ENCODE data around the gene CAP1.
A peak's percentile ranks its signal among the peaks of the same experiment; 100 is the strongest.

Gene CAP1

DNA sequence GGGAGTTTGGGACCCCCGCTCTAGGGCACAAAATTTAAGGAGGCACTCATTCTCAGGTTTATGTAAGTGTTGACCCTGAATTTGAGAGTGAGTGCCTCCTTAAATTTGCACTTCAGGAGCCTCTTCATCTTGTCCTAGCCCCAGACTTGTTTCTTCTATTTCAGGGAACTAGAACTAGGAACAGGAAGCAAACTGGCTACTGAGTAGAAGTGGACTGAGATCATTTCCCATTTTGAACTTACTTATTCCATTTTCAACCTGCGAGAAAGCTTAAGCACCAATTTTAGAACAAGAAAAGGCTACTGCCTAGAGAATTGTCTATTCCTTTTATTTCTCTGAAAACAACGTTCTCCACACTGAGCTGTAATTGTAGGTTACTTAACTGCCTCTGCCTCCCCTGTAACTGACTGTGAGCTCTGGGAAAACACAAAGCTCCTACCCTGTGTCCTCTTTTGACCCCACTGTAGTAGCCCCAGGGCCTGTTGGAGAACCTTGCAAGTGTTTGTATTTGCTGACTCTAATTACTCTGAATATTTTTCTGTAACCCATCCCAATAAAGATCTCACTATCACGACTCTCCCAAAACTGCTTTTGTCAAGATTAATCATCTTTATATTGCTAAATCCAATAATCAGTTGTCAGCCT lies 54.1 kb downstream of the CAP1 start:
- DNase-seq = no peak
- ATAC-seq = no peak
- no peak overlapping the region for H3K4me3 Mint-ChIP-seq

DNA sequence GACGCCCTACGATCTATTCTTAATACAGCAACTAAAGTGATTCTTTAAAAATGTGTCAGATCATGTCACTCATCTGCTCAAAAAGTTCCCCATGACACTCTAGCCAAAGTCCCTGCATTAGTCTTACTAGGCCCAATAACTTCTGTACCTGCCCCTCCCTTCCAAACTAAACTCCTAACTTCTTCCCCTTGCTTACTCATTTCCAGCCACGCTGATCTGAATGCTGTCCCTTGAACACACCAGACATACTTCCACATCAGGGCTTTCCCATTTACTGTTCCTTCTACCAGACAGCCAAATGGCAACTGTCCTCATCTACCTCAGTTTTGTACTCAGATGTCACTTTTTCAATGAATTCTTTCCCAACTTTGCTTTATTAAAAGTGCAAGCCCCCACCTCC lies 55.3 kb downstream of the CAP1 start:
- Mint-ChIP-seq H3K9me3 (no peaks in the 10 kb centered on the region), H3K27me3 (no peaks in the 10 kb centered on the region), H3K4me1 (peaks cover 36% of the 10 kb centered on the region), H3K4me3 (peak overlapping the region; percentile 1 to 98), H3K27ac (peak overlapping the region in 1 of 2 donors; percentile 52)
- DNase-seq (no peak), ATAC-seq (no peak)

More for the DNA sequence above, 54.1 kb downstream of the CAP1 start:
- H3K9me3 Mint-ChIP-seq = no peaks in the 10 kb centered on the region
- H3K4me1 Mint-ChIP-seq = peaks cover 36% of the 10 kb centered on the region
- no peaks in the 10 kb centered on the region for H3K27me3 Mint-ChIP-seq
- no peak overlapping the region for H3K27ac Mint-ChIP-seq

DNA sequence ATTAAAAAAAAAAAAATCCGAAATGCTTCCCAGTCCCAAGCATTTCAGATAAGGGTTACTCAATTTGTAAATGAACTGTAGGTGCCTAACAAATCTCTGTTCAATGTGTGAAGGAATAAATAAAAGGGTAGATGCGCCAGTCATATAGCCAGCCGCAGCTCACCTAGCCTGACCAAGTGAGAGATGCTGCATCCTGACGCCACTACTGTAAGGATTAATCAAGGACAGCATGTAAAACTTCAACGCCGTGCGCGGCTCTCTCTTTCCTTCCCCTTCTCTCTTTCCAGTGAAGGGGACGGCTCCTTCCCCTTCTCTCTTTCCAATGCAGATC lies 56.1 kb downstream of the CAP1 start:
- H3K4me1 Mint-ChIP-seq = peaks cover 36% of the 10 kb centered on the region
- DNase-seq (no peak), ATAC-seq (peak; percentile 63)
- H3K27ac Mint-ChIP-seq = peak overlapping the region; percentile 97 to 98
- H3K27me3 Mint-ChIP-seq = peaks cover under 1% of the 10 kb centered on the region
- peak overlapping the region; percentile 96 to 98 for H3K4me3 Mint-ChIP-seq
- H3K9me3 Mint-ChIP-seq = no peaks in the 10 kb centered on the region

DNA sequence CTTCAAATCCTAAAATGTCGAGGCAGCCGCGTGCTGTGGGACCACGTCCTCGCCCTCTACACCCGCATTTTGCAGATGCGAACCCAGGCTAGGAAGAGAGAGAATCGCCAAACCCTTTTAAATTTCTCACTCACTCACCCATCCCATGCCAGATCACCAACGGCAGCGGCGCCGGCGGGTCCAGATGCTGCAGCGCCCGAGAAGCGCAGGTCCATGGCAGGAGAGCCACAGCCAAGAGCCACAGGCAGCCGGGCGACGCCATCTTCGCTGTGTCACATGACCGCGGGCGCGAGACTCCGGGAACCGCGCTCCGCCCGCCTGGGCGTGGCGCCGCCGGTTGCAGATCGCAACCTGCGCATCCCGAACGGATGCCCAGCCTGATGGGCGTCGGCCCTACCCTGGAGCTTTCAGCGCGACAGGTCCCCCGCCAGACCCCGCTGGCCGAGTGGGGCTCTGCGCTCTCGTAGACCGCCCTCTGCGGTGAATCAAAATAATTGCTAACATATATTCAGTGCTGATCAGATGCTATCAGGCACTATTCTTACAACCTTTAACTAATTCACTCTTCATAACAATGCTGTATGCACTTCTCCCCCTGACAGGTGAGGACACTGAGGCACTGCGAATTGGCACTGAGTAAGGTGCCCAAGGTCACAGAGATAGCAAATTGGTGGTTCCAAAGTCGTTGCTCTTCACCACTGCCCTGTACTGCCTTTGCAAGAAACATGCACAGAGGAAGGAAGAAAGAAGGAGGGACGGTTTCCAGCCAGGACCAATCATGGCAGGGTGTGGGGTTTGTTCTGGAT lies 56.7 kb downstream of the CAP1 start, which contains the start of gene PPT1:
Gene PPT1, minus strand, starts transcription at position 276 of the 806 bp plus-strand sequence. Its CDS starts 14 bp downstream, at position 262.
- Mint-ChIP-seq H3K27ac (peak within 1 kb of the TSS; percentile 97 to 98), H3K27me3 (peaks cover 6% of the 10 kb centered on the region), H3K4me3 (peak within 1 kb of the TSS; percentile 96 to 98), H3K9me3 (peaks cover 0 to 2% of the 10 kb centered on the region in 2 donors), H3K4me1 (peaks cover 36% of the 10 kb centered on the region)
- peak; percentile 94 for ATAC-seq
- DNase-seq = peak; percentile 73 to 75

DNA sequence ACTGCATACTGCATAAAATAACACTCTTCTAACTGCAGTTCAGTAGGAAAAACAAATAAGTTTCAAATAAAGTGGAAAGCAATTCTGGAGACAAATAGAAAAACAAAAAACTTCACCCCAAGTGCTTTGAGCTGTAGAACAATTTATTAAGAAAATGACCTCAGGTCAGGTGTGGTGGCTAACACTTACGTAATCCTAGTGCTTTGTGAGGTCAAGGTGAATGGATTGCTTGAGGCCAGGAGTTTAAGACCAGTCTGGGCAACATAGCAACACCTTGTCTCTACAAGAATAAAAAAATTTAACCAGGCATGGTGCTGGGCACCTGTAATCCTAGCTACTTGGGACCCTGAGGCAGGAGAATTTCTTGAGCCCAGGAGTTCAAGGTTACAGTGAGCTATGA lies 61.5 kb downstream of the CAP1 start:
- H3K4me3 Mint-ChIP-seq = no peak overlapping the region
- peaks cover 4 to 10% of the 10 kb centered on the region in 2 donors for H3K9me3 Mint-ChIP-seq
- H3K4me1 Mint-ChIP-seq = peaks cover 7% of the 10 kb centered on the region
- no peak overlapping the region for H3K27ac Mint-ChIP-seq
- peaks cover 8% of the 10 kb centered on the region for H3K27me3 Mint-ChIP-seq
- ATAC-seq (no peak), DNase-seq (no peak)

DNA sequence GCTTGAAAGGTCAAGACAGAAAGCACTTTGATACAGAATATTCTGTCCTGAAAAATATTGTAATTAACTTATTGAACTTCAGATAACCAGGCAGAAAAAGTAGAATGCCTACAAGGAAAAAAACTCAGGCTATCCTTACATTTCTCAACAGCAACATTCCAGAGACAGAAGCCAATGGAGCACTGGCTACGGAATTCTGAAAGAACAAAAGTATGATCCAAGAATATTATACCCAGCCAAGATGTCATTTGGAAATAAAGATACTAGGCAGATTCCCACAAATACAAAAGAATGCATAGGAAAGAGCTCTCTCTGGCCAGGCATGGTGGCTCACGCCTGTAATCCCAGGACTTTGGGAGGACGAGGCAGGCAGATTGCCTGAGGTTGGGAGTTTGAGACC lies 62.4 kb downstream of the CAP1 start:
- Mint-ChIP-seq H3K9me3 (peaks cover 4 to 10% of the 10 kb centered on the region in 2 donors), H3K4me1 (no peaks in the 10 kb centered on the region), H3K27me3 (peaks cover 8% of the 10 kb centered on the region), H3K27ac (no peak overlapping the region), H3K4me3 (no peak overlapping the region)
- ATAC-seq (no peak), DNase-seq (no peak)

DNA sequence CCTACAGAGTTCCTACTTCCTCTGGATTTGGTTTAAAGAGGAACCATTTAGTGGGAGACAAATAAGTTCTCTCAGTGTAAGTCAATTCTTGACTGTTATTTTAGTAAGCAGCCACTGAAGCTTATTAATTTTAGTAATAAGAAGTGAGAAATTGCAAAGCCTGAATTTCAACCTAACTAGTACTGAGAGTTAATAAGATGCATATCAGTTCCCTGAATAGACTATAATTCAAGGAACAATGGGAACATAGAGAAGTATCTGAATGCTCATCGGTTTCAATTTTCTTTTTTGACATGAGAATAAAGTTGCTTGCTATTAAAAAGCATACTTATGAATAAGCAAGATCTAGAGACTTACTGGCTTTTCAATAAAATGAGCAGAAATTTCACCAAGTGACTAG lies 64.5 kb downstream of the CAP1 start:
- no peak for ATAC-seq

DNA sequence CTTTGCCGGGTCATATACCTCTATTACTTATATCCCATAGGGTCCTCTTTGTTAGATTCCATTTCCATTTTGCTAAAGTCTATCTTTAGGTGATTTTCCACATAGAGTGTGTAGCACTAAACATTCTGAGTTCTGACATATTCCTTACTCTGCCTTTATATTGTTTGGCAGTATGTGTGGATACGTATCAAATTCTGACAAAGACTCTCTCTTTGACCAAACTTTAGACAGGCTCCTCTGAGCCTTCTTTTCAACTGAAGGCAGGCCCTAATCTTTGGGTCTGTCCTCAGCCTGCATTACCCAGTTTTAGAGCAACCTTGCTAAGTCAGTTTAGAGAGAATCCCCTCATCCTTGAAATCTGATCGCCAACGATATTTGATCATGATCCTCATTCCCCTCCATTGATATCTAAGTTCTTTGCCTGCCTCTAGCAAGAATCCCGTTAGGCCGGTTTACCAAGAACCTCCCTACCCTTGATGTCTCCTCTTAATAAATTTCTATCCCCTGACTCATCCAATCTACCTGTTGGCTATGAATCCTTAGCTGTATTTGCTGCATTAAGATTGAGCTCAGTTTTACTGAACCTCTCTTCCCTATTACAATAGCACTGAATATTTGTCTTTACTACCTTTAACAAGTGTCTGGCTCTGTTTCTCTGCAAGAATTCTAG lies 66.9 kb downstream of the CAP1 start:
- Mint-ChIP-seq H3K27ac (no peak overlapping the region), H3K4me3 (no peak overlapping the region), H3K4me1 (no peaks in the 10 kb centered on the region), H3K27me3 (peaks cover 21% of the 10 kb centered on the region), H3K9me3 (peaks cover 23 to 33% of the 10 kb centered on the region in 2 donors)
- ATAC-seq = no peak
- DNase-seq = no peak

More for the DNA sequence above, 64.5 kb downstream of the CAP1 start:
- Mint-ChIP-seq H3K4me3 (no peak overlapping the region), H3K27ac (no peak overlapping the region), H3K4me1 (no peaks in the 10 kb centered on the region), H3K9me3 (peaks cover 11 to 20% of the 10 kb centered on the region in 2 donors), H3K27me3 (peaks cover 20% of the 10 kb centered on the region)
- DNase-seq = no peak

DNA sequence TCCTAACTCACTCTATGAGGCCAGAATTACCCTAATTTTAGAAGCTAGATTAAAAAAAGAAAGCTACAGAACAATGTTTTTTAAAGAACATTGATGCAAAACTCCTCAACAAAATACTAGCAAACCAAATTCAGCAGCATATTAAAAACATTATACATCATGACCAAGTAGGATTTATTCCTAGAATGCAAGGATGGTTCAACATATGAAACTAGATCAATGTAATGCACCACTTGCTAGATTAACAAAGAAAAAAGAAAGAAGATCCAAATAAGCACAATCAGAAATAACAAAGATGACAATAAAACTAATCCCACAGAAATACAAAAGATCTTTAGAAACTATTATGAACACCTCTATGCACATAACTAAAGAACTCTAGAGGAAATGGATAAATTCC lies 69.9 kb downstream of the CAP1 start:
- H3K27me3 Mint-ChIP-seq = peaks cover 32% of the 10 kb centered on the region
- no peak overlapping the region for H3K4me3 Mint-ChIP-seq
- no peak for DNase-seq
- H3K4me1 Mint-ChIP-seq = no peaks in the 10 kb centered on the region
- ATAC-seq = no peak
- H3K9me3 Mint-ChIP-seq = peaks cover 20 to 33% of the 10 kb centered on the region in 2 donors
- H3K27ac Mint-ChIP-seq = no peak overlapping the region

DNA sequence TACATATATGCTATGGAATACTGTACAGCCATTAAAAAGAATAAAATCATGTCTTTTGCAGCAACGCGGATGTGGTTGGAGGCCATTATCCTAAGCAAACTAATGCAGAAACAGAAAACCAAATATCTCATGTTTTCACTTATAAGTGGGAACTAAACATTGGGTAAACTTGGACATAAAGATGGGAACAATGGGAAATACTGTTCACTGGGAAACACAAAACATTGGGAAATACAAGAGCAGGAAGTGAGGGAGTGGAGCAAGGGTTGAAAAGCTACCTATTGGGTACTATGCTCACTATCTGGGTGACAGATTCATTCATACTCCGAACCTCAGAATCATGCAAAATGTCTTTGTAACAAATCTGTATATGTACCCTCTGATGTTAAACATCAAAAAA lies 73.9 kb downstream of the CAP1 start:
- peaks cover 33% of the 10 kb centered on the region for H3K27me3 Mint-ChIP-seq
- ATAC-seq (no peak), DNase-seq (no peak)
- H3K9me3 Mint-ChIP-seq = peaks cover 12 to 26% of the 10 kb centered on the region in 2 donors
- H3K4me3 Mint-ChIP-seq = no peak overlapping the region
- no peak overlapping the region for H3K27ac Mint-ChIP-seq
- H3K4me1 Mint-ChIP-seq = no peaks in the 10 kb centered on the region

DNA sequence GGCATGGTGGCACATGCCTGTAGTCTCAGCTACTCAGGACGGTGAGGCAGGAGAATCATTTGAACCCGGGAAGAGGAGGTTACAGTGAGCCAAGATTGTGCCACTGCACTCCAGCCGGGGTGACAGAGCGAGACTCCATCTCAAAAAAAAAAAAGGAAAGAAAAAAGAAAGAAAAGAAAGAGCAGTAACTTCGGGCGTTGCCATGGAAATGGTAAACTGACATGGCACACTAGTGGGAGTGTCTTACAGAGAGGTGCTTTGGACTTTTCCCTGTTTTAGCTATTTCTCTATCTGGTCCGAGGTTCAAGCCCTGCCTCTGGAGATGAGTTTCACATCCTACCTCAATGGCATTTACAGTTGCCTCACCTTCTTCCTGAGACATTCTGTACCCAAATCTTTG lies 79.6 kb downstream of the CAP1 start:
- H3K27ac Mint-ChIP-seq = no peak overlapping the region
- H3K4me1 Mint-ChIP-seq = no peaks in the 10 kb centered on the region
- no peak overlapping the region for H3K4me3 Mint-ChIP-seq
- H3K9me3 Mint-ChIP-seq = no peaks in the 10 kb centered on the region
- H3K27me3 Mint-ChIP-seq = peaks cover 11% of the 10 kb centered on the region
- DNase-seq (no peak), ATAC-seq (no peak)
